NCI-H526 (cell line): ENCODE measurements around the gene ST6GALNAC3.

Experiments used
- DNase-seq, 2 experiments: peaks; one replicate each; lab custom pipeline; 2025; lab: John Stamatoyannopoulos, UW

Gene ST6GALNAC3

DNA sequence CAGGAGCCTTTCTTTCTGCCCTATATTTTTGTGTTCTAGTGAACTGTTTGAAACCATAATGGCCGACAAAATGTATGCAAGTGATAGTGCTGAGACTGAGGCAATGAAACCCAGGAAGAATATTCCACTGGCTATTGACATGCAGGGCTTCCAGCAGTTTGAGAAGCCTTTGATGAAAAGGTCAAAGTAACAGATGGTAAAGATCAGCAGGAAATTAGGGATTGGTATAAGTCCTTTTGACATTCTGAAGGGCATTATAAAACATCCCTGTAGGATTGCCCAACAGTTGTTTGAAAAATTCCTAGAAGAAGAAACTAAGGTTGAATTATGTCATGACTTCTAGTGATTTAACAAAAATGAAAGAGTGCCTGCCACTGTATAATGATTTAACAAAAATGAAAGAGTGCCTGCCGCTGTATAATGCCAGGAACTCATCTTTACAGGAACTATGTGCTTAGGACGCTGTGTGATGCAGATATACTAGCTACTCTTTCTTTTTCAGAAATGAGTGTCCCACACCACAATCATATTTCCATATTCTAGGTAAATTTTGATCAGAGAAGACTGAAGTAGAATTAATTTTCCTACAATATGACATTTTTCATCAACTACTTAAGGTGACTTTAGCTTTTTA lies 508.8 kb downstream of the ST6GALNAC3 start:
- no peak for DNase-seq

DNA sequence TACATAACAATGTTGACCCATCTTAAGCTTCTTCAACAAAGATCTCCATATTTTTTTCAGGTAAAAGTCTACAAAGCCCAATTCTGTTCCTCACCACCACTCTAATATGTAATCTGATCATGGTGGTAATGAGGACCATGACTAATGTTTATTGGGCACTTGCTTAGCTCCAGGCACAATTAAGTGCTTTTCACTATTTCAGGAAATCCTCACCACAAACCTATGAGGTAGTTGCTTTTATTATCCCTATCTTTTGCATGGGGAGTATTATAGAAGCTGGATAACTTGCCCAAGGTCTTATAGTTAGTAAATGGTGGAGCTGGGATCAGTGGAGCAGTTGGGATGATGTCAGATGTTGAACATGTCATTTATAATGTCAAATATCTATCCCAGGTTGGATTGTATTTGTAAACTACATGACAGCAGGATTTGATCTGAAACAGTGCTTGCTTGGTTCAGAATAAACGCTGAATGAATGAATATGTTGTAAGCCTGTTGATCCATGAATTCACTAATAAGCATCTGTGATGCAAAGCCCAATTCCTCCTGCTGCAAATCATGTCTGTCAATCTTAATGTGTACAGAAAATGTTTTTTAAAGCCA lies 509.4 kb downstream of the ST6GALNAC3 start:
- no peak for DNase-seq

DNA sequence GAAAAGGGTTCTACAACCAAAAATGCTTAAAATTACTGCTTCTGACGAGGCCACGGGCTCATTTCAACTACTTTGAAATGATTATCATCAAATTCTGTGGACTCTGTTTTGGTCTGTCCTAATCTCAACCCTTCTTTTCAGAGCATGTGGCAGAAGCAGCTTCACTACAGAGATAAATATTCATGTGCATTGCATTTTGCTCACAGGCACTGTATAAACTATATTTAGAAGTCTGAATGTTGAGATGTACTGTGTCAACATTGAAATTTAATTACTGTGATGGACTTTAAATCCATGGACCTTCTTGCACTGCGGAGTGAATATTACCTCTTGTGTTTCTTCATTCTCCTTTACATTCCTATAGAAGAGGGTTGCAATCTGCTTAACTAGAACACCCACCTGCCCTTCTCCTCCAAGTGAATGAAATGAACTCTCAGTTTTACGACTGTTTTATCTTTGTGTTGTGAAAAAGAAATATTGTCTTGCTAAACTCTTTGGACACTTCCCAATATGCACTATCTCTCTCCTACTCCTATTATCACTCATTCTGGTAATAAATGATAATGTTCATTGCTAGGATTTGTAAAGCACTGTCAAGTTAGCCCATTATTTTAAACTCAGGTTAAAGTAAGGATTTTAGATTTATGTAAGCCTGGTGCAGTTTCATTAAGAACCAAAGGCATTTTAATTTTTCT lies 511.6 kb downstream of the ST6GALNAC3 start:
- DNase-seq = no peak

- DNase-seq = peak in 1 of 2 experiments; percentile 42
Observed at GRCh38 chr1:76587212-76587611, 512.7 kb downstream of the ST6GALNAC3 start.

DNA sequence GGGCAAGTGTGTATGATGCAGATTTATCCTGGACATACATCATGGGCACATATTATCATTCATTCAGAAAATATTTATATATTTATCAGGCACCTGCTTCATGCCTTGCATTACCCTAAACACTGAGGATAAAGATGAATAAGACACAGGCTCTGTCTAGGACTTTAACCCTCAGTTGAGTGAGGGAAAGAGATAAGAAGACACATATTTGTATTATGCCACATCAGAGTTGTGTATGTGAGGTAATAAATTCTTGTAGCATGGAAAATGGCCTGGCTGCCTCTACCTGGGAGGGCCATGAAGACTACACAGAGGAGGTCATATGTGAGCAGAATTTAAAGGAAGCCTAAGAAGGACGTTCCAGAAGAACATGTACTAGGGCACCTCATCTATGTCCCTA lies 516.9 kb downstream of the ST6GALNAC3 start:
- DNase-seq = no peak

- DNase-seq = no peak
Observed at GRCh38 chr1:76591963-76592362, 517.4 kb downstream of the ST6GALNAC3 start.

GRCh38 chr1:76593141-76593540 lies 518.6 kb downstream of the ST6GALNAC3 start:
- no peak for DNase-seq

GRCh38 chr1:76593618-76594017 lies 519.1 kb downstream of the ST6GALNAC3 start:
- DNase-seq = no peak

- peak in 1 of 2 experiments; percentile 30 for DNase-seq
Observed at GRCh38 chr1:76595024-76595423, 520.5 kb downstream of the ST6GALNAC3 start.

GRCh38 chr1:76601465-76601864 lies 526.9 kb downstream of the ST6GALNAC3 start:
- DNase-seq = no peak

GRCh38 chr1:76607717-76608116 lies 533.2 kb downstream of the ST6GALNAC3 start:
- no peak for DNase-seq

DNA sequence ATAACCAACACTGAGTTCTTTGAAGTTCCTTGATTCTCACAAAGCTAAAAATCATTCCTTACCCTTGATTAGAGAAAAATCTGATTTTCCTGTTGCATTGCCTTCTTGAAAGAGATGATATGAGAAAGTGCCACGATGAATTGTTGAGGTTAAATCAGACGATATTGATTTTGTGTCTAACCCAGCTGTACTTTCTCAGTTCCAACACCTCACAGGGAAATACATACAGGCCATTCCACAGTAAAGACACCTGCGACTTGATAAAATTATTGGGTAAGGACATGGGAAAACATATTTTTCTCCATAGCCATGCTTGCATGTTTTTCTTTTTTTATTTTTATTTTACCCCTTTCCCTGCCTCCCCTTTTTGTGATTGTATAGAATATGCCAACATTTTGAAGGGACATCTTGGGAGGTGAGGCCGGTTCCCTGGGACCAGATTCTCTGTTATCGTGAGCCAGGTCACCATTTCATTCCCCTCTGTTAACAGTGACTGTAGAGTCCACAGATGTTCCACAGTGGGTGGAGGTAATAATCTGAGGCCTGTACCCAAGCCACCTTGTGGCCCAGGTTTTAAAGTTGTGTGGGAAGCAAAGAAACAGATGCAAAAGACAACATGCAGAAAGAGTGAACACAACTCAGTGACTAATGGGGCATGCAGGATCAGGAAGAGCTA lies 537.4 kb downstream of the ST6GALNAC3 start:
- no peak for DNase-seq

DNA sequence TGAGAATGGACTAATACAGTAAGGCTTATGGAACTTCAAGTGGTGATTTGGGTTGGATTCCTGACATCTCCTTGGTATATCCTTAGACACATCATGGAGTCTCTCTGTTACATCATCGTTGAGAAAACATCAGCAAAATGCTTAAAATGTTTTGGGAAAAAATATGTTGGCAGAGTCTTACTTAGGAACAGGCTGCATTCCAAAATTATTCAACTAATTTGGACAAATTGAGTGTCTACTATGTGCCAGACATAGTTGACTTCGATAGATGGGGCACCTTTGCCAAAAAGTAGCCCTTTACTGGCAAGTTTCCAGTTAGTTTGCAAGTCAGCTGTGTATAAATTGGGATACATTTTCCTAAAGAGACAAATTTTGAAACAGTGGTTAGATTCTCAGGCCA lies 539.3 kb downstream of the ST6GALNAC3 start:
- no peak for DNase-seq

- no peak for DNase-seq
Observed at GRCh38 chr1:76615253-76616035, 540.9 kb downstream of the ST6GALNAC3 start.

GRCh38 chr1:76620371-76620770 lies 545.8 kb downstream of the ST6GALNAC3 start:
- DNase-seq = no peak

- DNase-seq = no peak
Observed at GRCh38 chr1:76622774-76623528, 548.4 kb downstream of the ST6GALNAC3 start.

GRCh38 chr1:76625886-76626678 lies 551.5 kb downstream of the ST6GALNAC3 start:
- no peak for DNase-seq

DNA sequence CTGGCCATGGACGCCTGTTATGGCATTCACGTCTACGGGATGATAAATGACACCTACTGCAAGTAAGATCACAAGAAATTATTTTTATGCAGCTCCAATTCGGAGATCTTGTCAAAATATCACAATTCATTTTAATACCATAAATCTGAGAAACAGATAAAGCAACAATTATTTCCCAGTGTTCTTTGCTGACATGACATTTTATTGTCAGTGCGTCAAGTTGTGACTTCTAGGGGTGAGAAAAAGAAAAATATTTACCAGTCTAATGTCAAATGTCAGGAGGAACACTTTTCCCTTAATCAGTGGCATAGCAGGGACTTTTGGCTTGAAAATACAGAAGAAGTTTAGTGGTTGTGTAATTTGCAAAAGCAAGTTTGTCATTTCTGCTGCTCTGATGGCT lies 553.0 kb downstream of the ST6GALNAC3 start:
- DNase-seq = no peak

DNA sequence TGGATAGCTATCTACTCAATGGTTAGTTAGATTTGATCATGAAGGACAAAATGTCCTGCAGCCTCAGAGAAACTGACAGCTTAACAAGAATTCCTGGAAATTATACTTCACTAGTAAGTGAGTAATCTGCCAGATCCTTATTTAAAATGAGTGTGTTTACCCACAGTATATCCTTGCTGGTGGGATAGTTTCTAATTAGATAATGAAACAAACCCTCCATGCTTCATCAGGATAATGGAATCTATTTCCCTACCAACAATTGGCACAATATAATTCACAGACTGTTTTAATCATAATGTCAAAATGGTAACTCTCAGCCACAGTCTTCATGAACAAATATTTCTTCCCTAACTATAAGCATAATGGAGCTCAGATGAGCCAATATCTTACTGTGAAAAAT lies 553.4 kb downstream of the ST6GALNAC3 start:
- no peak for DNase-seq

GRCh38 chr1:76632136-76632535 lies 557.6 kb downstream of the ST6GALNAC3 start:
- peak; percentile 94 for DNase-seq
